HepG2 (cell line): ENCODE measurements around the gene DNMT1. TPM values are rescaled to one million over a fixed set of nuclear protein-coding genes. Genes with fewer than 3 reads are reported as not detected.

Experiments
- ERF ChIP-seq: IDR thresholded peaks from 2 replicates; pipeline ENCODE4 v1.6.1; 2018; ENCODE audit warnings: missing biosample characterization, missing genetic modification reagents
- FOSL1 ChIP-seq: sonication (generic); formaldehyde crosslinking; IDR thresholded peaks from 2 replicates; pipeline ENCODE4 v1.9.0; 2021; ENCODE audit warnings: missing genetic modification reagents, borderline replicate concordance
- GTF2F1 ChIP-seq: fragments of 150-350 bp; IDR thresholded peaks from 2 replicates; pipeline ENCODE4 v1.6.1; 2014; ENCODE audit warnings: low read length
- HNRNPLL ChIP-seq: fragments of 200-400 bp; formaldehyde crosslinking; IDR thresholded peaks from 2 replicates; pipeline ENCODE4 v1.6.1; 2017; ENCODE audit warnings: mild to moderate bottlenecking, low read depth, low read length; ENCODE audit not compliant: poor library complexity, severe bottlenecking
- KDM4B ChIP-seq: sonication (generic); formaldehyde crosslinking; IDR thresholded peaks from 2 replicates; pipeline ENCODE4 v1.4.0; 2020; ENCODE audit warnings: missing genetic modification reagents
- MYC ChIP-seq: sonication (generic); formaldehyde crosslinking; IDR thresholded peaks from 2 replicates; pipeline ENCODE4 v1.9.0; 2021; ENCODE audit warnings: missing genetic modification reagents, borderline replicate concordance
- NCOA1 ChIP-seq: sonication (generic); formaldehyde crosslinking; IDR thresholded peaks from 2 replicates; pipeline ENCODE4 v1.9.0; 2021; ENCODE audit warnings: missing genetic modification reagents
- RFX1 ChIP-seq: fragments of 450-650 bp; IDR thresholded peaks from 2 replicates; pipeline ENCODE4 v1.6.1; 2017
- TARDBP ChIP-seq: sonication (generic); formaldehyde crosslinking; IDR thresholded peaks from 2 replicates; pipeline ENCODE4 v1.8.0; 2022; ENCODE audit warnings: mild to moderate bottlenecking, missing genetic modification reagents
- ZNF282 ChIP-seq: fragments of 450-650 bp; IDR thresholded peaks from 2 replicates; pipeline ENCODE4 v1.6.1; 2018; ENCODE audit not compliant: partially characterized antibody
- ZNF329 ChIP-seq: sonication (generic); formaldehyde crosslinking; IDR thresholded peaks from 2 replicates; pipeline ENCODE4 v1.9.0; 2021; ENCODE audit warnings: low read depth, mild to moderate bottlenecking, missing genetic modification reagents
- ZNF333 ChIP-seq: sonication (generic); formaldehyde crosslinking; IDR thresholded peaks from 2 replicates; pipeline ENCODE4 v1.4.0; 2020; ENCODE audit warnings: mild to moderate bottlenecking, missing genetic modification reagents, borderline replicate concordance
- ZNF354B ChIP-seq: sonication (generic); formaldehyde crosslinking; IDR thresholded peaks from 2 replicates; pipeline ENCODE4 v1.8.0; 2022; ENCODE audit warnings: mild to moderate bottlenecking, missing genetic modification reagents
- ZNF543 ChIP-seq: sonication (generic); formaldehyde crosslinking; IDR thresholded peaks from 2 replicates; pipeline ENCODE4 v1.4.0; 2020; ENCODE audit warnings: mild to moderate bottlenecking, missing genetic modification reagents
- ZNF567 ChIP-seq: sonication (generic); formaldehyde crosslinking; IDR thresholded peaks from 2 replicates; pipeline ENCODE4 v1.8.1; 2023; ENCODE audit warnings: mild to moderate bottlenecking, missing genetic modification reagents, borderline replicate concordance
- ZNF589 ChIP-seq: sonication (generic); formaldehyde crosslinking; conservative IDR thresholded peaks from 2 replicates; pipeline ENCODE4 v1.8.0; 2022; ENCODE audit warnings: mild to moderate bottlenecking, moderate library complexity, missing genetic modification reagents
- ZNF788 ChIP-seq: sonication (generic); formaldehyde crosslinking; IDR thresholded peaks from 2 replicates; pipeline ENCODE4 v1.5.0; 2020; ENCODE audit warnings: mild to moderate bottlenecking, missing genetic modification reagents, borderline replicate concordance
- polyA plus RNA-seq, 8 experiments: library from polyadenylated mRNA; depleted of rRNA in 3 of 8; stranded (reverse) in 7 of 8; unstranded in 1 of 8; fragments of >200 nt; fragmentation: Illumina TruSeq in 4 of 8; extraction: Trizol in 4 of 8; gene quantifications; 2 replicates each; pipeline versions ENCODE4 v1.2.1 to v1.2.3, GENCODE V29; 2011 to 2016; ENCODE audit warnings: low read depth in 4 of 8, missing spikeins in 1 of 8, mixed read lengths in 1 of 8; ENCODE audit not compliant: insufficient read depth in 1 of 8
- total RNA-seq, 5 experiments: library from RNA; depleted of rRNA; stranded (reverse); fragments of >200 nt; fragmentation: Illumina TruSeq; extraction: Trizol; gene quantifications; 2 replicates each; pipeline ENCODE4 v1.2.3, GENCODE V29; 2016; ENCODE audit warnings: low read depth in 1 of 5
- TF ChIP-seq, protein P1 (sequence below): sonication (generic); formaldehyde crosslinking; IDR thresholded peaks from 2 replicates; pipeline ENCODE4 v1.9.0; 2021; ENCODE audit warnings: mild to moderate bottlenecking, missing genetic modification reagents
- TF ChIP-seq, protein P2 (sequence below): sonication (generic); formaldehyde crosslinking; IDR thresholded peaks from 2 replicates; pipeline ENCODE4 v1.4.0; 2020; ENCODE audit warnings: missing genetic modification reagents
- TF ChIP-seq, protein P3 (sequence below): sonication (generic); formaldehyde crosslinking; IDR thresholded peaks from 2 replicates; pipeline ENCODE4 v1.4.0; 2020; ENCODE audit warnings: mild to moderate bottlenecking, missing genetic modification reagents

The DNMT1 gene
- total and polyA plus RNA-seq, 2 of the 13 experiments (the other 11 are each of a cell fraction or from before 2014, with no cell fraction given) = 31.2 to 91.1 TPM

DNA sequence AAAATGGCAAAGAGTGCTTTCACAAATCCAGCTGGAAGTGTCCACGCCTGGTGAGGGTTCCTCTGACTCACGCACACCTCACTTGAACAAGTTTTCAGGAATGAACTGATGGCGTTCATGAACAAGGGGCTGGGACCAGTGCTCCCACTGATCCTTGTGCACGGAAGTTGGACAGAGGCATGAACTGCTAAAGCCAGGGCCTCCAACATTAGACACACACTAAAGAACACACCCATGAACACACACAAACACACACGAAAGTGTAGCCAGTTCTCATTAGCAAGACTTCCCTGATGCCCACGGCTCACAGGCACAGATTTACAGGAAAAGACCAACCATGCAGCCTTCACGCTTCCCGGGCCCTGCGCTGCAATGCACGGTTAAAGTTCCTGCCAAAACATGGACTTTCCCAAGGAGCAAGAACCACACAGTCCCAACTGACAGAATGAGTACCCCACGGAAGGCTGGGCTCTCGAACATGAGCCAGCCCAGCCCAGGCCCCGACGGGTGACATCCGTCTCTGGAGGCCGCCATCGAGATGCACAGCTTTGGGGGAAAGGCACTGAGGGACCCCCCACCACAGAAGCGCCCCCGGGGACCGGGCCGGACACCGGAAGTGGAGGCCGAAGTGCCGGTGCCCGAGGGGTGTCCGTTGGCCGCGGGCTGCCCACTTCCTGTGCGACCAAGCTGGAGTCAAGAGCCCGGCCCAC, 808 bp downstream of the DNMT1 start (continued):
- TF ChIP-seq, protein P1, sequence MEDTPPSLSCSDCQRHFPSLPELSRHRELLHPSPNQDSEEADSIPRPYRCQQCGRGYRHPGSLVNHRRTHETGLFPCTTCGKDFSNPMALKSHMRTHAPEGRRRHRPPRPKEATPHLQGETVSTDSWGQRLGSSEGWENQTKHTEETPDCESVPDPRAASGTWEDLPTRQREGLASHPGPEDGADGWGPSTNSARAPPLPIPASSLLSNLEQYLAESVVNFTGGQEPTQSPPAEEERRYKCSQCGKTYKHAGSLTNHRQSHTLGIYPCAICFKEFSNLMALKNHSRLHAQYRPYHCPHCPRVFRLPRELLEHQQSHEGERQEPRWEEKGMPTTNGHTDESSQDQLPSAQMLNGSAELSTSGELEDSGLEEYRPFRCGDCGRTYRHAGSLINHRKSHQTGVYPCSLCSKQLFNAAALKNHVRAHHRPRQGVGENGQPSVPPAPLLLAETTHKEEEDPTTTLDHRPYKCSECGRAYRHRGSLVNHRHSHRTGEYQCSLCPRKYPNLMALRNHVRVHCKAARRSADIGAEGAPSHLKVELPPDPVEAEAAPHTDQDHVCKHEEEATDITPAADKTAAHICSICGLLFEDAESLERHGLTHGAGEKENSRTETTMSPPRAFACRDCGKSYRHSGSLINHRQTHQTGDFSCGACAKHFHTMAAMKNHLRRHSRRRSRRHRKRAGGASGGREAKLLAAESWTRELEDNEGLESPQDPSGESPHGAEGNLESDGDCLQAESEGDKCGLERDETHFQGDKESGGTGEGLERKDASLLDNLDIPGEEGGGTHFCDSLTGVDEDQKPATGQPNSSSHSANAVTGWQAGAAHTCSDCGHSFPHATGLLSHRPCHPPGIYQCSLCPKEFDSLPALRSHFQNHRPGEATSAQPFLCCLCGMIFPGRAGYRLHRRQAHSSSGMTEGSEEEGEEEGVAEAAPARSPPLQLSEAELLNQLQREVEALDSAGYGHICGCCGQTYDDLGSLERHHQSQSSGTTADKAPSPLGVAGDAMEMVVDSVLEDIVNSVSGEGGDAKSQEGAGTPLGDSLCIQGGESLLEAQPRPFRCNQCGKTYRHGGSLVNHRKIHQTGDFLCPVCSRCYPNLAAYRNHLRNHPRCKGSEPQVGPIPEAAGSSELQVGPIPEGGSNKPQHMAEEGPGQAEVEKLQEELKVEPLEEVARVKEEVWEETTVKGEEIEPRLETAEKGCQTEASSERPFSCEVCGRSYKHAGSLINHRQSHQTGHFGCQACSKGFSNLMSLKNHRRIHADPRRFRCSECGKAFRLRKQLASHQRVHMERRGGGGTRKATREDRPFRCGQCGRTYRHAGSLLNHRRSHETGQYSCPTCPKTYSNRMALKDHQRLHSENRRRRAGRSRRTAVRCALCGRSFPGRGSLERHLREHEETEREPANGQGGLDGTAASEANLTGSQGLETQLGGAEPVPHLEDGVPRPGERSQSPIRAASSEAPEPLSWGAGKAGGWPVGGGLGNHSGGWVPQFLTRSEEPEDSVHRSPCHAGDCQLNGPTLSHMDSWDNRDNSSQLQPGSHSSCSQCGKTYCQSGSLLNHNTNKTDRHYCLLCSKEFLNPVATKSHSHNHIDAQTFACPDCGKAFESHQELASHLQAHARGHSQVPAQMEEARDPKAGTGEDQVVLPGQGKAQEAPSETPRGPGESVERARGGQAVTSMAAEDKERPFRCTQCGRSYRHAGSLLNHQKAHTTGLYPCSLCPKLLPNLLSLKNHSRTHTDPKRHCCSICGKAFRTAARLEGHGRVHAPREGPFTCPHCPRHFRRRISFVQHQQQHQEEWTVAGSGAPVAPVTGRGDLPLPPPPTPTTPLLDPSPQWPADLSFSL (CRISPR knock-in tag) = no peak
- TF ChIP-seq KDM4B = no peak
- TF ChIP-seq MYC (CRISPR knock-in tag) = peak; percentile 19; the same call in 1 of the 2 replicates
- no peak for TF ChIP-seq ERF
- TF ChIP-seq ZNF788 (CRISPR knock-in tag) = no peak; the same call in 1 of the 2 replicates
- no peak for TF ChIP-seq RFX1
- TF ChIP-seq NCOA1 (CRISPR knock-in tag) = no peak
- no peak for TF ChIP-seq GTF2F1
- TF ChIP-seq TARDBP = 0 out of 2 replicates have a peak, but pooled peaks have one; percentile 16
- TF ChIP-seq ZNF333 (CRISPR knock-in tag) = no peak
- 0 out of 2 replicates have a peak, but pooled peaks have one; percentile 15 for TF ChIP-seq FOSL1 (CRISPR knock-in tag)
- no peak for TF ChIP-seq HNRNPLL
- no peak for TF ChIP-seq ZNF282
- TF ChIP-seq ZNF543 (CRISPR knock-in tag) = no peak
- TF ChIP-seq ZNF589 = no peak
- TF ChIP-seq, protein P2, sequence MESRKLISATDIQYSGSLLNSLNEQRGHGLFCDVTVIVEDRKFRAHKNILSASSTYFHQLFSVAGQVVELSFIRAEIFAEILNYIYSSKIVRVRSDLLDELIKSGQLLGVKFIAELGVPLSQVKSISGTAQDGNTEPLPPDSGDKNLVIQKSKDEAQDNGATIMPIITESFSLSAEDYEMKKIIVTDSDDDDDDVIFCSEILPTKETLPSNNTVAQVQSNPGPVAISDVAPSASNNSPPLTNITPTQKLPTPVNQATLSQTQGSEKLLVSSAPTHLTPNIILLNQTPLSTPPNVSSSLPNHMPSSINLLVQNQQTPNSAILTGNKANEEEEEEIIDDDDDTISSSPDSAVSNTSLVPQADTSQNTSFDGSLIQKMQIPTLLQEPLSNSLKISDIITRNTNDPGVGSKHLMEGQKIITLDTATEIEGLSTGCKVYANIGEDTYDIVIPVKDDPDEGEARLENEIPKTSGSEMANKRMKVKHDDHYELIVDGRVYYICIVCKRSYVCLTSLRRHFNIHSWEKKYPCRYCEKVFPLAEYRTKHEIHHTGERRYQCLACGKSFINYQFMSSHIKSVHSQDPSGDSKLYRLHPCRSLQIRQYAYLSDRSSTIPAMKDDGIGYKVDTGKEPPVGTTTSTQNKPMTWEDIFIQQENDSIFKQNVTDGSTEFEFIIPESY (CRISPR knock-in tag) = no peak
- TF ChIP-seq ZNF329 (CRISPR knock-in tag) = 0 out of 2 replicates have a peak, but pooled peaks have one; percentile 51
- TF ChIP-seq ZNF567 (CRISPR knock-in tag) = no peak
- TF ChIP-seq, protein P3, sequence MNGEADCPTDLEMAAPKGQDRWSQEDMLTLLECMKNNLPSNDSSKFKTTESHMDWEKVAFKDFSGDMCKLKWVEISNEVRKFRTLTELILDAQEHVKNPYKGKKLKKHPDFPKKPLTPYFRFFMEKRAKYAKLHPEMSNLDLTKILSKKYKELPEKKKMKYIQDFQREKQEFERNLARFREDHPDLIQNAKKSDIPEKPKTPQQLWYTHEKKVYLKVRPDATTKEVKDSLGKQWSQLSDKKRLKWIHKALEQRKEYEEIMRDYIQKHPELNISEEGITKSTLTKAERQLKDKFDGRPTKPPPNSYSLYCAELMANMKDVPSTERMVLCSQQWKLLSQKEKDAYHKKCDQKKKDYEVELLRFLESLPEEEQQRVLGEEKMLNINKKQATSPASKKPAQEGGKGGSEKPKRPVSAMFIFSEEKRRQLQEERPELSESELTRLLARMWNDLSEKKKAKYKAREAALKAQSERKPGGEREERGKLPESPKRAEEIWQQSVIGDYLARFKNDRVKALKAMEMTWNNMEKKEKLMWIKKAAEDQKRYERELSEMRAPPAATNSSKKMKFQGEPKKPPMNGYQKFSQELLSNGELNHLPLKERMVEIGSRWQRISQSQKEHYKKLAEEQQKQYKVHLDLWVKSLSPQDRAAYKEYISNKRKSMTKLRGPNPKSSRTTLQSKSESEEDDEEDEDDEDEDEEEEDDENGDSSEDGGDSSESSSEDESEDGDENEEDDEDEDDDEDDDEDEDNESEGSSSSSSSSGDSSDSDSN (CRISPR knock-in tag) = peak; percentile 46; the same call in 1 of the 2 replicates
- no peak for TF ChIP-seq ZNF354B (CRISPR knock-in tag)
